HG02759 (cell line): ENCODE results near the gene ZNF618.
"Not testable (repeated sequence)": the region's sequence is repeated elsewhere in the genome, so short reads cannot be mapped to it uniquely, and the experiment has no call there.

Experiments used
- ATAC-seq: cut with Tn5 transposase; IDR thresholded peaks from one replicate; pipeline ENCODE4 v1.9.1; 2021; ENCODE audit warnings: mild to moderate bottlenecking, moderate library complexity; ENCODE audit not compliant: unreplicated experiment

Gene ZNF618

GRCh38 chr9:113984639-113985380, 108.7 kb downstream of the ZNF618 start:
- ATAC-seq, result no peak

DNA sequence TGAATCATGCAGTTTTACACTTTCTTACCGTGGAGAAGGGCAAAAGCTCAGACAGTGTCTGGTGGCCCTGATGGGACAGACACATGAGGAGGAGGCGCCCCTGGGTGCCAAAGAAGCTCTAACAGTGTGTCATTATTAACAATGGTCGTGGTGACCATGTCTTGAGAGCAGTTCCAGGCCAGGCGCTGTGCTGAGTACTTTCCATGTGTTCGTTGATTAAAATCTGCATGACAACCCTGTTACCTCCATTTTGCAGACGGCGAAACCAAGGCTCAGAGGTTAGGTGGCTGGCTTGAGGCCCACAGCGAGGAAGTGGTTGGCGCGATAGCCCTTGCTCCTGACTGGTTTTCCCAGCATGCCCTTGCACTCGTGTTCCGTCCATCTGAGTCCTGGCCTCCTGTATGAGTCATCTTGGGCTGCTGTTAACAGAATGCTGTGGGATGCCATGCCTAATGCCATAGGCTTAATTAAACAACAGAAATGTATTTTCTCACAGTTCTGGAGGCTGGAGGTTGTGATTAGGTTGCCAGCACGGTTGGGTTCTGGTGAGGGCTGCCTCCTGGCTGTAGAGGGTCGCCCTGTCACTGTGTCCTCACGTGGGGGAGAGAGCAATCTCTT, 110.0 kb downstream of the ZNF618 start:
- no peak for ATAC-seq

- ATAC-seq, result no peak
These were observed 110.8 kb downstream of the ZNF618 start for GRCh38 chr9:113986931-113987330.

DNA sequence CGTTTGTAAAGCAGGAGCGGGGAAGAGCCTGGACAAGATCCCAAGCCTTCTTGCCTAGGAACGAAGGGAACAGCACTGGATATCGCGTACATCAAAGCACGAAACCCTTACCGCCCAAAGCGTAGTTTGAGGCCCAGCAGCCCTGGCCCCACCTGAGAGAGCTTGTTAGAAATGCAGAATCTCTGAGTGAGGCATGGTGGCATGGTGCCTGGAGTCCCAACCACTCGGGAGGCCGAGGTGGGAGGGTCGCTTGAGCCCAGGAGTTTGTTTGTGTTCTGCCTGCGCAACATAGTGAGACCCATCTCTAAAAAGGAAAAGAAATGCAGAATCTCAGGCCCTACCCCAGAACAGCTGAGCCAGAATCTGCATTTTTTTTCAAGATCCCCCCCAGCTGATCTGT, 111.4 kb downstream of the ZNF618 start:
- ATAC-seq, result no peak

DNA sequence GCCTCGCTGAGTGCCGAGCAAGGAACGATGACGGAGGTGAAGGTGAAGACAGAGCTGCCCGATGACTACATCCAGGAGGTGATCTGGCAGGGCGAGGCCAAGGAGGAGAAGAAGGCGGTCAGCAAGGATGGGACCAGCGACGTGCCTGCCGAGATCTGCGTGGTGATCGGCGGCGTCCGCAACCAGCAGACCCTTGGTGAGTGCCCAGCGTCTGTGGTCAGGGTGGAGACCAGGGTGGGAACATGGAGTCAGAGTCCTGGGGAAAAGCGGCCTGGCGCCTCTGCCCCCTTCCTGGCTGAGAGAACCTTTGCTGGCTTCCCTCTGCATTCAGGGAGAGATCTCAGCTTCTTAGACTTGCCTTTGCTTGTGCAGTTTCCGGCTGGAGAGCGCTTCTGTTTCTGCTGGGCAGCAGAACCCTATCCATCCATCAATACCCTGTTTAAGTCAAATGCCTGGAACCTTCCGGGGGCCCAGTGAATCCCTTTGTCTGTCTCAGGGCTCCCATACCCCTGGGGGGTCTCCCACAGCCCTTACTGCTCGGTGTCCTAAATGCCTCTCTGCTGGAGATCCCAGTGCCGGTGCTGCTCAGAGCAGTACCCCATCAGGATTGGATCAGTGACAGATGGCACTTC, 112.4 kb downstream of the ZNF618 start:
- no peak for ATAC-seq

DNA sequence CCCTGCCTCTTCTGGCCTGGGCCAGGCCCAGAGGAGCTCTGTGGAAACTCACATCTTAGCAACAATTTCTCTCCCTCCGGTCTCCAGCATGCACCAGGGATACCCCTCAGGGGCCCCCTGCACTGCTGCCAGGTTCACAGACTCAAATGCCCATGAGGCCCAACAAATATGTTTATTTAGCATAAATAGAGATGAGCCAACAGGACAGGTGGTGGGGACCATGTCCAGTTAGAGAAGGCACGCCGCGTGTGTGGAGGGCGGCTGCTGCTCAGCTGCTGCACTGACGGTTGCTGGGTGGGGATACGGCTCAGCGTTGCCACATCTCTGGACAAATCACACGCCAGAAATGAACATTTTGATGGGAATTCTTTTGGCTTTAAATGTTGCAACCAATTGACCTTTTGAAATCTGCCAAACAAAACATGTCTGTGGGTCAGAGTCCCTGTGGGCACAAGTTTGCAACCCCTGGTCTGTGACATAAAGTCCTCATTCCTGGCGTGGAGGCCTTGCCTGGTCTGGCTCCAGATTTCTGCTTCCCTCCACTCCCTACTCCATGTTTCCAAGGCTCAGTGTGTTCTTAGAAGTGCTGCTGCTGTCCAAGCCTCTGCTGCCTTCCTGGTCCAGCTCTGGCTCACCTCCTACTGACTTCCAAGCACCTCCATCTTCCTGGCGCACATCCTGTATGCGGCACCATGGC, 113.1 kb downstream of the ZNF618 start:
- no peak for ATAC-seq

DNA sequence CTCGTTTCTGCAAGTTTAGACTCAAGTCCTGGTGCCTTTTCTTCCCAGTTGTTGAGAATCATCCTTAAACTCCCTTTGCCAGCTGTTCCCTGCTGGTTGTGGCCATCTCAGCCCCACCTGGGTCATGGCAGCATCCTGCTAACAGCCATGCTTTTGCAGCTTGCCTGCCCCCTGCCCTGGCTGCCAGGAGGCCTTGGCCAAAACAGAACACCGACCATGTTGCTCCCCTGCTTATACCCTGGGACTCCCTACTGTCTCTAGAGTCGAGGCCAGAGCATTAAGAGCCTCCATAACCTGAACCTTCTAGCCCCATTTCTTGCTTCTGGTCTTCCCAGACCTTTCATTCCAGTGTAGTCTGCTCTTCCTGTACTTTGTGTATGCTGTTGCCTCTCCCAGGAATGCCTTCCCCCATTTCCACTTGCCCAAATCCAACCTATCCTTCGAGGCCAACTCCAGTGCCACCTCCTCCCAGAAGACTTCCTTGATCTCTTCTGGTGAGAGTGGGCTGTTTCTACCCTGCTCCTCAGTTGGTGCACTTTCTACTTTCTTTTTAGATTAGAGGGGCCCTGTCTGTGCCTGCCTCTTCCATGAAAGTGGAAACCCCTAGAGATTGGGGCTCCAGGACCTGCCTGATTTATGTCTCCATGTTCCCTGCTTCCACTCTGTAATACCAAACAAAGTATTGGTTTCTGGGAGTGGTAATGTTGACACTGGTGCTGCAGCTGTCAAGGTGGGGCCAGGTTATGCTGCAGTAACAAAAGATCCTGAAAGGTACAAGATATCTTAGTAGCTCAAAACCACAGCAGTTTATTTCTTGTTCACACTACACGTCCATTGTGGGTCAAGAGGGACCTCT, 113.8 kb downstream of the ZNF618 start:
- no peak for ATAC-seq

DNA sequence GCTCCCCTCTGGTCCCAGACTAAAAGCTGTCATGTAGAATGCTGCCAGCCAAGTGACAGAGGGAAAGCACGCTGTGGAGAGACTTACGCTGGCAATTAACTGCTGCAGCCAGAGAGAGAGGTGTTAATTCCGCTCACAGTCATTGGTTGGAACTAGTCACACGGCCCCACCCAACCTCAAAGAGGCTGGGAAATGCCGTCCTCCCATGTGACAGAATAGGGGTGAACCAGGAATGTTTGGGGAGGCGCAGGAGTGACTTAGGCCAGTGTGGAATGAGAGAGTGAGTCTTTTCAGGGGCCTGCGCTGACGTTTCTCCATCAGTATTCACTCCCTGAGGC, 114.4 kb downstream of the ZNF618 start:
- ATAC-seq, result no peak

DNA sequence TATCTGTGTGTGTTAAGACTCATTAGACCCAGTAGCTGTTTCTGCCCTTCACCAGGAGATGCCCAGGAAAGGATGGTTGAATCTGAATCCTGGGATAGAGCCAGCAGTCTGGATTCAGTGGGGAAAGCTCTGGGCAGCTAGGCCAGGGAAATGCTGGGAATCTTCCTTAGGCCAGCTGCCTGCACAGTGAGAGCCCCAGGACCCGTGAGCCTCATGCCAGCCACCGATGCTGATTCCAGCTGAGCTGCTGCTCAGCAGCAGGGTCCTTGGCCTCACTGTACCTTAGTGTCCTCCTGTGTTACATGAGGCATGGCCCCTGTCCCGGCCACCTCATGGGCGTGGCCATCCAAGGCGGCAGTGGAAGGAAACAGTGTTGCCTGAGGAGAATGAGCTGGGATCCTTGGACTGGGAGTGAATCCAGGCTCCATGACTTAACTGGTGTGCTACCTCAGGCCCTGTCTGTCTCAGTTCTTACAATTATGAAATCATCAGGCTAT, 114.9 kb downstream of the ZNF618 start:
- ATAC-seq, result no peak

- no peak for ATAC-seq
These were observed 115.6 kb downstream of the ZNF618 start for GRCh38 chr9:113991714-113992113.

- ATAC-seq, result no peak
These were observed 116.3 kb downstream of the ZNF618 start for GRCh38 chr9:113992276-113992951.

DNA sequence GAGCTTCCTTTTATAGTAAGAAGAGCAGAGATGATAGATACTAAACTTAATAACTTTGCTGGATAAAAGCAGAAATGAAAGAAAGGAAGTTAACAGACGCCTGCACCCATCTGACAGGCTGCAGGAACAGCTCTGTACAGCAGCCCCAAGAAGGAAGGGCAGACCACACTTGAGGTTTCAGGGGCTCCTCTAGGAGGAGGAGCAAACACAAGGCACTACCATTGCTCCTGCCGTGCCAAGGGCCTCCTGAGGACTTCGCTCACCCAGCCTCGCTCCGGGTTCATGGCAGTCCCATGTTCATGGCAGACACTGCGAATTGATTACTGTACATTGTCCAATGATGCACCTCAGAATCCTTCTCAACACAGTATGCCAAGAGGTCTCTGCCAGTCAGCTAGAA, 116.9 kb downstream of the ZNF618 start:
- no peak for ATAC-seq

GRCh38 chr9:113993838-113994540, 117.9 kb downstream of the ZNF618 start:
- no peak for ATAC-seq

DNA sequence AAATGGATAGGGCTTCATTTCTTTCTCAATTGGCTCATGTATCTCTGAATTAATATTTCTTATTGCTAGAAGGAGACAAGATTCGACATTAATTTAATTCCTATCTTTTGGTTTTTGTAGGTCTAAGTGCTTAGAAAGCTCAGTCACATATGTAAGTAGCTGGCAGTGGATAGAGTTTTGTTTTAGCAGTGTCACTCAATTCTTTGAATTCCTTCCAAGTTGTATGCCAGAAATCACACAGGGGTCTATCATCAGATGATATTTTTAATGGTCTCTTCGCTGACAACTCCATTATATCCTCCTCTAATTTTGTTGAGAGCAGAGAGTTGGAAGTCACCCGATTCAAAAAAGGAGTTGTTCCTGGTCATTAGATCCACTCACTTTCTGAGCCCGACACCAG, 119.3 kb downstream of the ZNF618 start:
- ATAC-seq, result no peak

DNA sequence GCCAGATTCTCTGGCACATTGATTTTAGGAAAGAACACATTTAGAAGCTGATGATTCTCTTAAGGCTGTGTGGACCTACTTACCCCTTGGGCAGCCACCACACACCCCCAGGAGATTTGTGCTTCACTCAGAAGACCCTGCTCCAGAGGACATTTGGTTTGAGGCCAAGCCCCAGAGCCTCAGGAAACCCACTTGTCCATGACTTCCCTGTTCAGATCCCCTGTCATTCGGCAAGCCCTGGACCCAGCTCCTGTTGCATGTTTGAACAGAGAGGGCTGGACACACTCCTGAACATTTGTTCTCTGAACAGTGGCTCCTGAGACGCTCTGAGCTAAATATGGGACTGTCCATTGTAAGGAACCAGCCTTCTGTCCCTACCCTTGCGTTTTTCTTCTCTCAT, 119.9 kb downstream of the ZNF618 start:
- no peak for ATAC-seq

DNA sequence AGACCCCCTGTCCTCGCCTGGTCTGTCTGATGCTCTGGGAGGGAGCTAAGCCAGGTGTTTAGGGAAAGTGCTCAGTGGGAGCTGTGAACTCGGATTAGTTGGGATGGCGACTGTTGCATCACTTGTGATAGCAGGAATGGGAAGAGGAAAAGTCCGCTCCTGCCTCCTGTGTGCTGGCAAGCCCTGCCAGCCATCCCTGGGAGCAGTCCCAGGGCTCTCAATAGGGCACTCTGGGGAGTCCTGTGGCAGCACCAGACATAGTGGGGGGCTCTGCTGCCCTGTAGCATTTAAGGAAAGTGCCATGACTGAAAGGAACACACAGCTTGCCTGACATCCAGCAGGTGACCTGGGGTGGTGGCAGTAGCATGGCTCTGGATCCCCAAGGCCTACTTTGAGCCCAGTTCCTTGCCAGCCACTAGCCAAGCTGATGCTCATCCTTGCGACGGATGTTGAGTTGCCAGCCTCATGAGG, 120.5 kb downstream of the ZNF618 start:
- no peak for ATAC-seq

DNA sequence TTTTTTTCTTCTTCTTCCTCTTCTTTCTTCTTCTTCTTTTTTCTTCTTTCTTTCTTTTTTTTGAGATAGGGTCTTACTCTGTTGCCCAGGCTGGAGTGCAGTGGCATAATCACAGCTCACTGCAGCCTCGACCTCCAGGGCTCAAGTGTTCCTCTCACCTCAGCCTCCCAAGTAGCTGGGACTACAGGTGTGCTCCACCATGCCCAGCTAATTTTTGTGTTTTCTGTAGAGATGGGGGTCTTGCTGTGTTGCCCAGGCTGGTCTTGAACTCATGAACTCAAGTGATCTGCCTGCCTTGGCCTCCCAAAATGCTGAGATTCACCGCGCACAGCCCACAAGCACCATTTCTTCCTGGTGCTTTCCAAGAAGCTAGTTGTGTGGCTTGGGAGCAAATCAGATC, 121.0 kb downstream of the ZNF618 start:
- not testable (repeated sequence) for ATAC-seq

DNA sequence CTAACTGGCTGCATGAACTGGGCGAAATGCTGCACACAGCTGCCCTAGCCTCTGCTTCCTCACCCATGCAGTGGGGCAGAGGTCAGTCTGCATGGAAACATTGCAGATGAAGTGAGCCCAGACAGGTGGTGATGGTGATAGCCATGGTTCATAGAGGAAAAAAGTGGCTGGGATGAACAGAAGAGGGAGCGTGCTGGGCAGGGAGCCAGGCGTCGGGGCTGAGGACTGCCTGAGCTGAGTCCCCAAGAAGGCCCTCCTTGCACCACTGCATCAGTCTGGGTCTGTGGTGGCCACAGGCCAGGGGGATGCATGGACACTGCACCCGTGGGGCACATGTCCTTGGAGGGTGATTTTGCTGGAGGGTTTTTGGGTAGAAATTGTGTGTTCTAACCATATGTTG, 121.5 kb downstream of the ZNF618 start:
- no peak for ATAC-seq

- ATAC-seq, result no peak
These were observed 122.0 kb downstream of the ZNF618 start for GRCh38 chr9:113998114-113998513.
